ENCODE results near the gene DTHD1. TPM values are rescaled to one million over a fixed set of nuclear protein-coding genes. Genes with fewer than 3 reads are reported as not detected.

The DTHD1 gene
- polyA plus RNA-seq, 1 of the 3 experiments (the other 2 are of a cell fraction) = not detected

DNA sequence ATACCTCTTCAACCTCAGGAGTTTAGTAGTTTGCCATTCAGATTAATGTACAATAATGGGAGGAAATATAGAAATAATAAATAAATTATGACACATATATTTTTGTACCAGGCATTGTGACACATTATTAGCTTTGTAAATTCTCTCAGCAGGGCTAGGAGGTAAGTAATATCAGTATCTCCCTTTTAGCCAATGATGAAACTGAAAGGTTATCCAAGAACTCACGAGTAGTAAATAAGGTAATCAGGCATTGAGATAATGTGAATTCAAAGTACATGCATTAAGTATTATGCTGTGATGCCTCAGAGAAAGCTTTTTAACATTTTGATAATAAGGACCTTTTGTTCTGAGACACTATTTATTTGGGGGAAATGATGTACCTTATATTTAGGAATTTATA lies 31.8 kb upstream of the DTHD1 start:
- H3K79me2 ChIP-seq (ENCODE audit: insufficient read depth) = no peaks in the 10 kb centered on the region
- H4K20me1 ChIP-seq (ENCODE audit: insufficient read depth) = no peaks in the 10 kb centered on the region
- H3K9ac ChIP-seq = no peak overlapping the region
- no peak overlapping the region for H3K4me2 ChIP-seq
- no peak for DNase-seq
- no peaks in the 10 kb centered on the region for H3K4me1 ChIP-seq (ENCODE audit: control insufficient read depth in 1 of 2, insufficient read depth in 2 of 2, low read depth in 1 of 2, low read length in 1 of 2)
- no peaks in the 10 kb centered on the region for H3K9me3 ChIP-seq
- H3F3A ChIP-seq (replicated peaks; ENCODE audit: insufficient read depth) = no peaks in the 10 kb centered on the region
- ChIA-PET POLR2A (no interaction called here), CTCF (no interaction called here)
- no peaks in the 10 kb centered on the region for H3K9me2 ChIP-seq
- no peak for TF ChIP-seq POLR2AphosphoS5 (IDR thresholded peaks at IDR 0.05; ENCODE audit: low read depth, low read length)
- no peak for TF ChIP-seq FOXJ3 (CRISPR knock-in tag; IDR thresholded peaks at IDR 0.05)
- TF ChIP-seq, protein P1, sequence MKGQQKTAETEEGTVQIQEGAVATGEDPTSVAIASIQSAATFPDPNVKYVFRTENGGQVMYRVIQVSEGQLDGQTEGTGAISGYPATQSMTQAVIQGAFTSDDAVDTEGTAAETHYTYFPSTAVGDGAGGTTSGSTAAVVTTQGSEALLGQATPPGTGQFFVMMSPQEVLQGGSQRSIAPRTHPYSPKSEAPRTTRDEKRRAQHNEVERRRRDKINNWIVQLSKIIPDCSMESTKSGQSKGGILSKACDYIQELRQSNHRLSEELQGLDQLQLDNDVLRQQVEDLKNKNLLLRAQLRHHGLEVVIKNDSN (IDR thresholded peaks at IDR 0.05; ENCODE audit: borderline replicate concordance, low read depth) = no peak
- no peak for TF ChIP-seq RCOR1 (IDR thresholded peaks at IDR 0.05; ENCODE audit: low read length)
- TF ChIP-seq FOXM1 (IDR thresholded peaks at IDR 0.05; ENCODE audit: low read depth) = no peak
- TF ChIP-seq NRF1 (IDR thresholded peaks at IDR 0.05; ENCODE audit: low read depth, low read length) = no peak
- TF ChIP-seq, protein P2, sequence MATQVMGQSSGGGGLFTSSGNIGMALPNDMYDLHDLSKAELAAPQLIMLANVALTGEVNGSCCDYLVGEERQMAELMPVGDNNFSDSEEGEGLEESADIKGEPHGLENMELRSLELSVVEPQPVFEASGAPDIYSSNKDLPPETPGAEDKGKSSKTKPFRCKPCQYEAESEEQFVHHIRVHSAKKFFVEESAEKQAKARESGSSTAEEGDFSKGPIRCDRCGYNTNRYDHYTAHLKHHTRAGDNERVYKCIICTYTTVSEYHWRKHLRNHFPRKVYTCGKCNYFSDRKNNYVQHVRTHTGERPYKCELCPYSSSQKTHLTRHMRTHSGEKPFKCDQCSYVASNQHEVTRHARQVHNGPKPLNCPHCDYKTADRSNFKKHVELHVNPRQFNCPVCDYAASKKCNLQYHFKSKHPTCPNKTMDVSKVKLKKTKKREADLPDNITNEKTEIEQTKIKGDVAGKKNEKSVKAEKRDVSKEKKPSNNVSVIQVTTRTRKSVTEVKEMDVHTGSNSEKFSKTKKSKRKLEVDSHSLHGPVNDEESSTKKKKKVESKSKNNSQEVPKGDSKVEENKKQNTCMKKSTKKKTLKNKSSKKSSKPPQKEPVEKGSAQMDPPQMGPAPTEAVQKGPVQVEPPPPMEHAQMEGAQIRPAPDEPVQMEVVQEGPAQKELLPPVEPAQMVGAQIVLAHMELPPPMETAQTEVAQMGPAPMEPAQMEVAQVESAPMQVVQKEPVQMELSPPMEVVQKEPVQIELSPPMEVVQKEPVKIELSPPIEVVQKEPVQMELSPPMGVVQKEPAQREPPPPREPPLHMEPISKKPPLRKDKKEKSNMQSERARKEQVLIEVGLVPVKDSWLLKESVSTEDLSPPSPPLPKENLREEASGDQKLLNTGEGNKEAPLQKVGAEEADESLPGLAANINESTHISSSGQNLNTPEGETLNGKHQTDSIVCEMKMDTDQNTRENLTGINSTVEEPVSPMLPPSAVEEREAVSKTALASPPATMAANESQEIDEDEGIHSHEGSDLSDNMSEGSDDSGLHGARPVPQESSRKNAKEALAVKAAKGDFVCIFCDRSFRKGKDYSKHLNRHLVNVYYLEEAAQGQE (IDR thresholded peaks at IDR 0.05; ENCODE audit: low read depth, low read length) = no peak
- TF ChIP-seq ELF1 (IDR thresholded peaks at IDR 0.05) = no peak
- TF ChIP-seq GABPA (IDR thresholded peaks at IDR 0.05; ENCODE audit: low read depth) = no peak
- TF ChIP-seq, protein P3, sequence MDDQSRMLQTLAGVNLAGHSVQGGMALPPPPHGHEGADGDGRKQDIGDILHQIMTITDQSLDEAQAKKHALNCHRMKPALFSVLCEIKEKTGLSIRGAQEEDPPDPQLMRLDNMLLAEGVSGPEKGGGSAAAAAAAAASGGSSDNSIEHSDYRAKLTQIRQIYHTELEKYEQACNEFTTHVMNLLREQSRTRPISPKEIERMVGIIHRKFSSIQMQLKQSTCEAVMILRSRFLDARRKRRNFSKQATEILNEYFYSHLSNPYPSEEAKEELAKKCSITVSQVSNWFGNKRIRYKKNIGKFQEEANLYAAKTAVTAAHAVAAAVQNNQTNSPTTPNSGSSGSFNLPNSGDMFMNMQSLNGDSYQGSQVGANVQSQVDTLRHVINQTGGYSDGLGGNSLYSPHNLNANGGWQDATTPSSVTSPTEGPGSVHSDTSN (IDR thresholded peaks at IDR 0.05) = no peak
- TF ChIP-seq, protein P4, sequence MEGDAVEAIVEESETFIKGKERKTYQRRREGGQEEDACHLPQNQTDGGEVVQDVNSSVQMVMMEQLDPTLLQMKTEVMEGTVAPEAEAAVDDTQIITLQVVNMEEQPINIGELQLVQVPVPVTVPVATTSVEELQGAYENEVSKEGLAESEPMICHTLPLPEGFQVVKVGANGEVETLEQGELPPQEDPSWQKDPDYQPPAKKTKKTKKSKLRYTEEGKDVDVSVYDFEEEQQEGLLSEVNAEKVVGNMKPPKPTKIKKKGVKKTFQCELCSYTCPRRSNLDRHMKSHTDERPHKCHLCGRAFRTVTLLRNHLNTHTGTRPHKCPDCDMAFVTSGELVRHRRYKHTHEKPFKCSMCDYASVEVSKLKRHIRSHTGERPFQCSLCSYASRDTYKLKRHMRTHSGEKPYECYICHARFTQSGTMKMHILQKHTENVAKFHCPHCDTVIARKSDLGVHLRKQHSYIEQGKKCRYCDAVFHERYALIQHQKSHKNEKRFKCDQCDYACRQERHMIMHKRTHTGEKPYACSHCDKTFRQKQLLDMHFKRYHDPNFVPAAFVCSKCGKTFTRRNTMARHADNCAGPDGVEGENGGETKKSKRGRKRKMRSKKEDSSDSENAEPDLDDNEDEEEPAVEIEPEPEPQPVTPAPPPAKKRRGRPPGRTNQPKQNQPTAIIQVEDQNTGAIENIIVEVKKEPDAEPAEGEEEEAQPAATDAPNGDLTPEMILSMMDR (IDR thresholded peaks at IDR 0.05) = no peak
- no peak for TF ChIP-seq RXRA (IDR thresholded peaks at IDR 0.05; ENCODE audit: borderline replicate concordance, low read depth)
- TF ChIP-seq SIN3A (IDR thresholded peaks at IDR 0.05; ENCODE audit: borderline replicate concordance, low read depth, low read length) = no peak
- TF ChIP-seq, protein P5, sequence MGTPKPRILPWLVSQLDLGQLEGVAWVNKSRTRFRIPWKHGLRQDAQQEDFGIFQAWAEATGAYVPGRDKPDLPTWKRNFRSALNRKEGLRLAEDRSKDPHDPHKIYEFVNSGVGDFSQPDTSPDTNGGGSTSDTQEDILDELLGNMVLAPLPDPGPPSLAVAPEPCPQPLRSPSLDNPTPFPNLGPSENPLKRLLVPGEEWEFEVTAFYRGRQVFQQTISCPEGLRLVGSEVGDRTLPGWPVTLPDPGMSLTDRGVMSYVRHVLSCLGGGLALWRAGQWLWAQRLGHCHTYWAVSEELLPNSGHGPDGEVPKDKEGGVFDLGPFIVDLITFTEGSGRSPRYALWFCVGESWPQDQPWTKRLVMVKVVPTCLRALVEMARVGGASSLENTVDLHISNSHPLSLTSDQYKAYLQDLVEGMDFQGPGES (IDR thresholded peaks at IDR 0.05; ENCODE audit: low read depth, low read length) = no peak
- TF ChIP-seq TCF12 (IDR thresholded peaks at IDR 0.05) = no peak
- no peak for TF ChIP-seq GATA2 (CRISPR knock-in tag; IDR thresholded peaks at IDR 0.05)
- H3K4me3 ChIP-seq (ENCODE audit: low read depth in 2 of 2, low read length in 1 of 2) = no peak overlapping the region
- 9% methylated on average over 1 of the region's 1 CpG for WGBS (ENCODE audit: low lambda C conversion rate)
- no peak overlapping the region for H2AFZ ChIP-seq (ENCODE audit: low read depth)
- peaks cover 5% of the 10 kb centered on the region; the same call in 1 of the 2 replicates for H3K27me3 ChIP-seq (ENCODE audit: insufficient read depth)
- H3K36me3 ChIP-seq (replicated peaks in 1 of 2; ENCODE audit: control insufficient read depth in 1 of 2, insufficient read depth in 2 of 2, low read length in 1 of 2) = no peaks in the 10 kb centered on the region
- H3K27ac ChIP-seq (ENCODE audit: low read depth in 2 of 2, low read length in 1 of 2) = no peak overlapping the region

Data from SK-N-SH (cell line).